Kidney epithelial cell (primary cell): ENCODE data around the gene PBX2. TPM values are rescaled to one million over a fixed set of nuclear protein-coding genes. Genes with fewer than 3 reads are reported as not detected.

Experiments used
- DNase-seq: peaks from one replicate; pipeline ENCODE4 v3.0.0-alpha.2; 2010; ENCODE audit warnings: low read depth
- H3K27me3 ChIP-seq: 2 replicates; pipeline ENCODE4 v1.6.0; 2011; ENCODE audit warnings: low read length; ENCODE audit not compliant: control insufficient read depth, insufficient read depth
- H3K36me3 ChIP-seq: 2 replicates; pipeline ENCODE4 v1.5.1; 2011; ENCODE audit warnings: low read length; ENCODE audit not compliant: control insufficient read depth, insufficient read depth
- H3K4me3 ChIP-seq: 2 replicates; pipeline ENCODE4 v1.5.1; 2011; ENCODE audit warnings: low read depth, mild to moderate bottlenecking, control low read depth, low read length
- total RNA-seq: library from RNA; depleted of rRNA; stranded (reverse); fragments of >200 nt; gene quantifications from 2 replicates; pipeline ENCODE4 v1.2.3, GENCODE V29; 2015
- TF ChIP-seq, protein P1 (sequence below): IDR thresholded peaks from 2 replicates; pipeline ENCODE4 v1.5.1; 2011; ENCODE audit warnings: mild to moderate bottlenecking, moderate library complexity, low read length, control low read depth, inconsistent platforms; ENCODE audit not compliant: insufficient read depth, poor library complexity, severe bottlenecking

PBX2 gene
- total RNA-seq, 1 donor from 2014 or later, result 37.5 TPM

DNA sequence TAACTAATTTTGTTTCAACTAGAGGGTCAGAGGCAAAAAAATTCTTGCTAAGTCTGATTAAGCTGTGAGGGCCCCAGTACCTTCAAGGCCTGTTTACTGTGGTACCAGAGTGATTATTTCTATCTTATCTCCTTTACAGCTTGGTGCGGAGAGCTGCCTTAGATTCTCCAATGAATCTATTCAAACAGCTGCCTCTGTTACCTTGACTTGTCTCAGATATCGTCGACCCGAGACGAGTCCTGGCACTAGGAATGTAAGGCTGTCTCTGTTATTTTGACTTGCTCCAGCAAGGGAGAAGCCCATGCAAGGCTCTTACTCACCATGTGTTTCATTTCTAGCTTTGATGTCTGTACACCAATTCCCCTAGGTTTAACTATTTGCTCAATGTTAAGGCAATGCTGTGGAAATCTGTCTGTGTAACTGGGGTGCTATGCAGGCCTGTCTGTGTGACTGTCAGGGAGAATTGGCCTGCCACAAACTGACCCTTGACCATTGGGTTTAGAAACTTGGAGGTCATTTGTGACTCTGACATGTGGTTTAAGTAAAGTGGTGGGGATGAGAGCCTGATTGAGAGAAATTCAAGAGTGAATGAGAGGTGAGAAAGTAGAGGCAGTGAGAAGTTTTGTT is 49.5 kb downstream of the PBX2 start:
- Histone ChIP-seq H3K36me3 (no peaks in the 10 kb centered on the region), H3K4me3 (no peak overlapping the region), H3K27me3 (peaks cover 2% of the 10 kb centered on the region)
- no peak for DNase-seq
- TF ChIP-seq, protein P1, sequence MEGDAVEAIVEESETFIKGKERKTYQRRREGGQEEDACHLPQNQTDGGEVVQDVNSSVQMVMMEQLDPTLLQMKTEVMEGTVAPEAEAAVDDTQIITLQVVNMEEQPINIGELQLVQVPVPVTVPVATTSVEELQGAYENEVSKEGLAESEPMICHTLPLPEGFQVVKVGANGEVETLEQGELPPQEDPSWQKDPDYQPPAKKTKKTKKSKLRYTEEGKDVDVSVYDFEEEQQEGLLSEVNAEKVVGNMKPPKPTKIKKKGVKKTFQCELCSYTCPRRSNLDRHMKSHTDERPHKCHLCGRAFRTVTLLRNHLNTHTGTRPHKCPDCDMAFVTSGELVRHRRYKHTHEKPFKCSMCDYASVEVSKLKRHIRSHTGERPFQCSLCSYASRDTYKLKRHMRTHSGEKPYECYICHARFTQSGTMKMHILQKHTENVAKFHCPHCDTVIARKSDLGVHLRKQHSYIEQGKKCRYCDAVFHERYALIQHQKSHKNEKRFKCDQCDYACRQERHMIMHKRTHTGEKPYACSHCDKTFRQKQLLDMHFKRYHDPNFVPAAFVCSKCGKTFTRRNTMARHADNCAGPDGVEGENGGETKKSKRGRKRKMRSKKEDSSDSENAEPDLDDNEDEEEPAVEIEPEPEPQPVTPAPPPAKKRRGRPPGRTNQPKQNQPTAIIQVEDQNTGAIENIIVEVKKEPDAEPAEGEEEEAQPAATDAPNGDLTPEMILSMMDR, result no peak

GRCh38 chr6:32139590-32139989 is 50.4 kb downstream of the PBX2 start:
- Histone ChIP-seq H3K4me3 (no peak overlapping the region), H3K27me3 (peaks cover 4% of the 10 kb centered on the region), H3K36me3 (no peaks in the 10 kb centered on the region)
- no peak for DNase-seq
- TF ChIP-seq, protein P1, result no peak

DNA sequence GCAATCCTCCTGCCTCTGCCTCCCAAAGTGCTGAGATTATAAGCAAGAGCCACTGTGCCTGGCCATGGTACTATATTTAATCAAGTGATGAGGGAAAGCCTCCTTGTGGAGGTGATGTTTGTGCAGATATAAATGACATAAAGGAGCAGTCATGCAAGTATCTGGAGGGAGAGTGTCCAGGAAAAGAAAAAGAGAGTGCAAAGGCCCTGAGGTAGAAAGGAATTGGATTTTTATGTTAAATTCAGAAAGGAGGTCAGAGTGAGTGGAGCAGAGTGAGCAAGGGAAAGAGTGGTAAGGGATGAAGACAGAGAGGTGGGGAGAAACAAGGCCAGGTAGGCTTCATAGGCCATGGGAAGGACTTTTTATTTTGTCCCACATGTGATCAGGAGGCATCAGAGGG is 52.5 kb downstream of the PBX2 start:
- Histone ChIP-seq H3K27me3 (peaks cover 4% of the 10 kb centered on the region), H3K36me3 (no peaks in the 10 kb centered on the region), H3K4me3 (no peak overlapping the region)
- DNase-seq, result no peak
- TF ChIP-seq, protein P1, result no peak

Other genes starting within 250 kb of the PBX2 start
- 1.9 and 13.8 TPM in 2 replicates for gene CFB, start 244.1 kb downstream of the PBX2 start, total RNA-seq
- 123 and 140 TPM in 2 replicates for gene NELFE, start 231.2 kb downstream of the PBX2 start, total RNA-seq
- 43.3 and 49.1 TPM in 2 replicates for gene SKIC2, start 231.0 kb downstream of the PBX2 start, total RNA-seq
- 28.1 and 30.6 TPM in 2 replicates for gene DXO, start 218.1 kb downstream of the PBX2 start, total RNA-seq
- 1.8 and 3.2 TPM in 2 replicates for gene C4A, start 208.1 kb downstream of the PBX2 start, total RNA-seq
- 2.3 and 4.4 TPM in 2 replicates for gene C4B, start 175.4 kb downstream of the PBX2 start, total RNA-seq
- 1.1 TPM in 1 of 2 replicates, not detected in the other for gene CYP21A2, start 151.8 kb downstream of the PBX2 start, total RNA-seq
- 0.34 and 0.38 TPM in 2 replicates for gene TNXB, start 80.9 kb downstream of the PBX2 start, total RNA-seq
- gene ATF6B, start 62.0 kb downstream of the PBX2 start, total RNA-seq, result 42.5 and 47.0 TPM in 2 replicates
- gene FKBPL, start 59.9 kb downstream of the PBX2 start, total RNA-seq, result 4.6 and 5.3 TPM in 2 replicates
- 0.27 TPM in 1 of 2 replicates, not detected in the other for gene PRRT1, start 38.3 kb downstream of the PBX2 start, total RNA-seq
- gene PPT2, start 36.1 kb downstream of the PBX2 start, total RNA-seq, result 12.9 and 20.5 TPM in 2 replicates
- gene EGFL8, start 25.6 kb downstream of the PBX2 start, total RNA-seq, result 2.6 and 5.1 TPM in 2 replicates
- gene AGPAT1, start 14.1 kb downstream of the PBX2 start, total RNA-seq, result 57.2 and 62.3 TPM in 2 replicates
- gene RNF5, start 11.8 kb downstream of the PBX2 start, total RNA-seq, result 76.8 and 90.1 TPM in 2 replicates
- gene AGER, start 5.9 kb downstream of the PBX2 start, total RNA-seq, result 0.25 and 2.7 TPM in 2 replicates
- gene GPSM3, start 2.4 kb upstream of the PBX2 start, total RNA-seq, result 20.8 and 25.6 TPM in 2 replicates
- gene NOTCH4, start 33.9 kb upstream of the PBX2 start, total RNA-seq, result 2.4 and 2.9 TPM in 2 replicates
- gene TSBP1, start 181.7 kb upstream of the PBX2 start, total RNA-seq, result not detected in 2 replicates
- gene BTNL2, start 217.0 kb upstream of the PBX2 start, total RNA-seq, result not detected in 2 replicates
- gene HLA-DRA, start 249.7 kb upstream of the PBX2 start, total RNA-seq, result 0.38 and 0.62 TPM in 2 replicates